NCI-H1694 treated with DMSO at 0.1 percent for 48 hours (cell line): ENCODE measurements around the gene ABCB7.
"Not testable (repeated sequence)": the region's sequence is repeated elsewhere in the genome, so short reads cannot be mapped to it uniquely, and the experiment has no call there.

ENCODE experiments used
- DNase-seq: peaks from one replicate; lab custom pipeline; 2025; lab: John Stamatoyannopoulos, UW

The ABCB7 gene

DNA sequence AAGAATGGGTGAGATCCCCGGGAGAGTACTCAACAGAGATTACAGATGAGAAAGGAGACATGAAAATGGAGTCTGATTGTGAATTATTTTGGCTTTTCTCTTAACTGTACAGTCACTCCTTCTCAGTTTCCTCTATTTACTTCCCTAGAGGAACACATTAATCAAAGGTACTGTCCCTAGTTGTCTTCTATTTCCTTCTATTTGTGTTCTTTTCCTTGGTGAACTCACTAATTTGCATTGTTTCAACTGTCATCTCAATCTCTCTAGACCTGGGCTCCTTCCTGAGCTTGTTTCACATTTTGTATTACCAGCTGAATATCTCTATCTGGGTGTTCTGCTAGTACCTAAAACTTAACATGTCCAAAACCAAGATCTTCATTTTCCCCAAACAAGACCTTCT lies 59.8 kb downstream of the ABCB7 start:
- no peak for DNase-seq

DNA sequence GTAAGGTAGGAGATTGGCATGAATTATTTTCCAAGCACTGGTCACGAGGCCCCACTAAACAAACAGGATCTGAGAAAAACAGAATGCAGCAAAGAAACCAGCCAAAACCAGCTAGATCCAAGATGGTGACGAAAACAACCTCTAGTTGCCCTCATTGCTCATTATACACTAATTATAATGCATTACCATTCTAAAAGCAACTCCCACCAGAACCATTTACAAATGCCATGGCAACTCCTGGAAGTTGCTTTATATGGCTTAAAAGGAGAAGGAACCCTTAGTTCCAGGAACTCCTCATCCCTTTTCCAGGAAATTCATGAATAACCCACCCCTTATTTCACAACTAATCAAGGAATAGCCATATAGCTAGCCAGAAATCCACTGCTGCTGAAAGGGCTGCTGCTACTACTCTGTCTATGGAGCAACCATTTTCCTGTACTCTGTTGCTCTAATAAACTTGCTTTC lies 69.3 kb downstream of the ABCB7 start:
- no peak for DNase-seq

DNA sequence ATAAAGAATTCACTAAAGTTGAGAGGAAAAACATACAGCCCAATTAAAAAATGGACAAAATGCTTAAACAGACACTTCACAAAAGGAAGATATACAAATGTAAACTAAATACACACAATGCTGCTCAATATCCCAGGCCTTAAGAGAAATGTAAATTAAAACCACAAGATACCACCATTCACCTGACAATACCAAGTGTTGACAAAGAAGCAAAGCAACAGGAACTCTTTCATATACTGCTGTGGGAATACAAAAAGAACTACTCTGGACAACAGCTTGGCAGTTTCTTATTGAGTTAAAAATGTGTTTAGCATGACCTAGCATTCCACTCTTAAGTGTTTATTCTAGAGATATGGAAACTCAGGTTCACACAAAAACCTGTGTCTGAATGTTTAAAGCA lies 71.3 kb downstream of the ABCB7 start:
- no peak for DNase-seq

DNA sequence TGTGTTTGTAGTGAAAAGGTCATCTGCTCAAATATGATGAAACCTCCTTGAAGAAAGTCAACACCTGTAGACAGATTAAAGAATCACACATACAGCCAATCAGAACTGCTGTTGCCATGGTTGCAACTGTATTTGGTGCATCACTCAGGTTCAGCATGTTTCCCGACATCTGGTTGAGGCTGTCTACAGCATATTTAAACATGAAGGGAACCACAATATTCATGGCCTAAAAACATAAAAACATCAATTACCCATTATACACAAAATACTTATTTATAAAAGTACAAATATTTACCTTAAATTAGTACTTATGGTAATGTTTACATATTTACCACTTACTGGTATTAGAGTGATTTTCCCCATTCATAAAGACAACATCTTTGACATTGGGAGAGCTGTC lies 79.7 kb downstream of the ABCB7 start:
- DNase-seq = no peak

DNA sequence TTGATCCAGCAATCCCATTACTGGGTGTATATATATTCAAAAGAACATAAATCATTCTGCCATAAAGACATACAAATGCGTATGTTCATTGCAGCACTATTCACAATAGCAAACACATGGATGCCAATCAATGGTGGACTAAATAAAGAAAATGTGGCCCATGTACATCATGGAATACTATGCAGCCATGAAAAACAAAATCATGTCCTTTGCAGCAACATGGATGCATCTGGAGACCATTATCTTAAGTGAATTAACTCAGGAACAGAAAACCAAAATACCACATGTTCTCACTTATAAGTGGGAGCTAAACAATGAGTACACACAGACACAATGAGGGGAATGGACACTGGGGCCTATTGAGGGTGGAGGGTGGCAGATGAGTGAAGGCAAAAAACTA lies 81.6 kb downstream of the ABCB7 start:
- DNase-seq = no peak

DNA sequence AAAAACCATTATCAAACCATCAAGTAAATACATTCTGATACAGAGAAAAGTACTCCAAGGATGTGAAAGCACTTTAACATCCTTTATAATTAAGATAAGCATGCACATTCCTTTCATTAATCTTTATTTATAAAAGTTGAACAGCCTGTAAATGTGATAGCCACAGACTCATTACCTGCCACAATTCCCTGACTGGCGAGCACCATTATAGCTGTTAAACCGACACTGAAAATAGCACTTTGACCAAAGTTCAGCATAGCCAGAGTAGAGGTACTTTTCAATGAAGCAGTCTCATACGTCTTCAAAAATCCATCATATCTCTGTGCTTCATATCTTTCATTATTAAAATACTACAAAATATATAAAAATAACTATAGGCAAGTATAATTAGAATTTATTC lies 84.7 kb downstream of the ABCB7 start:
- no peak for DNase-seq

DNA sequence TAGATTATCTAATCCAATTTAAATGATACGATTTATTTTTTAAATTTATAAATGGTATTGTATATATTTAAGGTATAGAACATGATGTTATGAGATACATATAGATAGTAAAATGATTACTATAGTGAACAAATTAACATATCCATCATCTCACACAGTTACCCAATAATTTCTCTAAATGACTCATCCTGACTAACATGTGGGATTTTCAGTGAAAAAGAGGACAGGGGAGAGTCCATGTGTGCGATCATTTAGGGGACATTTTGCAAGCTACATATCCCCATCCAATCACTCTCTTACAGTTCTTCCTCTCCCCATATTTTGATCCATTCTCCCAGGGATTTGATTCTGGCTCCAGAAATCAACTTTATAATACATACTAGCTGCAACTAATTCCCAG lies 88.2 kb downstream of the ABCB7 start:
- no peak for DNase-seq

DNA sequence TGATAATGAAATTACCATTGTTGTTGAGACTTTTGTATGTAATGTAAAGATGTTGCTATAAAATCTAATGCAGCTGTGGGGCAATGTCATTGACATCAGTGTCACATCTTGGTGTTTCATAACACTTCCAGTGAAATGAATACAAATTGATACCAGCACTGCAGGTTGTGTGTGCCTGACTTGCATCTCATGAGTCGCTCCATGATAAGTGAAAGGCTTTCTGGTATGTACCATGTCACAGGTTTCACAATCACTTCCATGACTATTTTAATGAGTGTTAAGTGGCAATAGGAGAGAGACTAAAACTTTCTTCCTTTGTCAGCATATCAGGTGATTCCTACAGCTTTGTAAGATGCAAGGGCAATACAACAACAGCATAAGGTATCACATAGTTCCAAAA lies 94.4 kb downstream of the ABCB7 start:
- no peak for DNase-seq

DNA sequence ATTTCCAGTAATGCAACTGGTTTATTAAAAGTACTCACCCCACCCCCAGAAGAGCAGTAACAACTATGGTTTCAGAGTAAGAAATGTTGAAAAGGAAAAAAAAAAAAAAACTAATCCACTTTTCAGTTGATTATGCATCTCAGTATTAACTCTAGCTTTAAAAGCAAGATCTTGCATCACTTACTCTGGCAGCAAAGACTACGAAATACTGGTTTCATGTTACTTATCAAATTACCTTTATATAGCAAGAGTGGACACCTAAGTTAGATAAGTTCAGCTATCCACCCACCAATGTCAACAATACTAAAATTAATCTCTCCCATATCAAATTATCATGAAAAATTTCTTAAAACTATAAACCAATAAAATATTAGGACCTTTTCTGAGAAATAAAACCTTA lies 105.0 kb downstream of the ABCB7 start:
- no peak for DNase-seq

DNA sequence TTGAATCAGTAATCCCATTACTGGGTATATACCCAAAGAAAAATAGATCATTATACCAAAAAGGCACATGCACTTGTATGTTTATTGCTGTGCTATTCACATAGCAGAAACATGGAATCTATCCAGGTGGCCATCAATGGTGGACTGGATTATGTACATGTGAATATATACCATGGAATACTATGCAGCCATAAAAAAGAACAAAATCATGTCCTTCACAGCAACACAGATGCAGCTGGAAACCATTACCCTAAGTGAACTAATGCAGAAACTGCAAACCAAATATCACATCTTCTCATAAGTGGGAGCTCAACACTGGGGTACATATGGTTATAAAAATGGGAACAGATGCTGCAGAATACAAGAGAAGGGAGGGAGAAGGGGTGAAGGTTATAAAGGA lies 110.7 kb downstream of the ABCB7 start:
- DNase-seq = no peak

DNA sequence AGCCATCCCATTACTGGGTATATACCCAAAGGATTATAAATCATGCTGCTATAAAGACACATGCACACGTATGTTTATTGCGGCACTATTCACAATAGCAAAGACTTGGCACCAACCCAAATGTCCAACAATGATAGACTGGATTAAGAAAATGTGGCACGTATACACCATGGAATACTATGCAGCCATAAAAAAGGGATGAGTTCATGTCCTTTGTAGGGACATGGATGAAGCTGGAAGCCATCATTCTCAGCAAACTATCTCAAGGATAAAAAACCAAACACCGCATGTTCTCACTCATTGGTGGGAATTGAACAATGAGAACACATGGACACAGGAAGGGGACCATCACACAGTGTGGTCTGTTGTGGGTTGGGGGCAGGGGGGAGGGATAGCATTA lies 111.9 kb downstream of the ABCB7 start:
- not testable (repeated sequence) for DNase-seq

DNA sequence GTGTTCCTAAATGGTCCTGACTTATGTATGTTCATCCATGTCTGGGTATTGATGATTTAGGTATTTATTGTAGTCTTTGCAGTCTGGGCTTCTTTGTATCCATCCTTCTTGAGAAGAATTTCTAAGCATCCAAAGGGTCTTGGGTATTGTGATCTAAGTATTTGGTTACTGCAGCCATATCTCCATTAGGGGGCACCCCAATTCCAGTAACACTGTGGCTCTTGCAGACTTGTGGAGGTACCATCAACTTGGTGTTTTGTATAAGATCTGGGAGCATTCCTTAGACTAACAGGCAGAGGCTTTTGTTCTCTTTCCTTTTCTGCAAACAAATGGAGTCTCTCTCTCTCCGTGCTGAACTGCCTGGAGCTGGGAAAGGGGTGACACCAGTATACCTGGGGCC lies 117.2 kb downstream of the ABCB7 start:
- DNase-seq = no peak
